Neural cell (in vitro differentiated cells): ENCODE results near the gene RYR2. TPM values are rescaled to one million over a fixed set of nuclear protein-coding genes. Genes with fewer than 3 reads are reported as not detected.

ENCODE experiments used
- H2AFZ ChIP-seq: fragments of 200-600, 300-800 bp; sonication (generic), shearing (Covaris generic); 2 replicates; pipeline ENCODE4 v1.6.0; 2014; ENCODE audit warnings: low read depth, mild to moderate bottlenecking, antibody characterized with exemption, low read length, moderate library complexity
- H3F3A ChIP-seq: fragments of 200-600 bp; shearing (Covaris generic); 2 replicates; pipeline ENCODE4 v1.6.1; 2016; ENCODE audit warnings: mild to moderate bottlenecking, moderate library complexity, mixed read lengths, antibody characterized with exemption, low read length; ENCODE audit not compliant: insufficient read depth, poor library complexity, severe bottlenecking
- H3K27ac ChIP-seq: fragments of 200-600, 300-800 bp; sonication (generic), shearing (Covaris generic); 2 replicates; pipeline ENCODE4 v1.5.1; 2014; ENCODE audit warnings: mild to moderate bottlenecking, low read length, moderate library complexity
- H3K27me3 ChIP-seq: fragments of 300-800, 200-600 bp; sonication (generic), shearing (Covaris generic); 2 replicates; pipeline ENCODE4 v1.6.0; 2014; ENCODE audit warnings: mild to moderate bottlenecking, low read depth, low read length, moderate library complexity; ENCODE audit not compliant: insufficient read depth
- H3K36me3 ChIP-seq: fragments of 300-800, 200-600 bp; sonication (generic), shearing (Covaris generic); 2 replicates; pipeline ENCODE4 v1.5.1; 2014; ENCODE audit warnings: mild to moderate bottlenecking, antibody characterized with exemption, low read length, moderate library complexity; ENCODE audit not compliant: insufficient read depth
- H3K4me2 ChIP-seq: fragments of 300-800, 200-600 bp; sonication (generic), shearing (Covaris generic); 2 replicates; pipeline ENCODE4 v1.6.0; 2014; ENCODE audit warnings: mild to moderate bottlenecking, low read length
- H3K4me3 ChIP-seq: fragments of 300-800, 200-600 bp; sonication (generic), shearing (Covaris generic); 2 replicates; pipeline ENCODE4 v1.5.1; 2014; ENCODE audit warnings: mild to moderate bottlenecking, low read length, moderate library complexity
- H3K79me2 ChIP-seq: fragments of 200-600 bp; shearing (Covaris generic); replicated peaks from 2 replicates; pipeline ENCODE4 v1.6.0; 2014; ENCODE audit warnings: mild to moderate bottlenecking, low read length, moderate library complexity; ENCODE audit not compliant: insufficient read depth
- H3K9ac ChIP-seq: fragments of 300-800, 200-600 bp; sonication (generic), shearing (Covaris generic); 2 replicates; pipeline ENCODE4 v1.6.1; 2016; ENCODE audit warnings: mild to moderate bottlenecking, low read length, mixed read lengths
- H3K9me2 ChIP-seq: fragments of 200-600 bp; shearing (Covaris generic); 2 replicates; pipeline ENCODE4 v1.6.1; 2016; ENCODE audit warnings: mild to moderate bottlenecking, low read length, mixed read lengths; ENCODE audit not compliant: insufficient read depth
- H3K9me3 ChIP-seq: fragments of 200-600, 300-800 bp; sonication (generic), shearing (Covaris generic); 2 replicates; pipeline ENCODE4 v1.6.1; 2016; ENCODE audit warnings: mild to moderate bottlenecking, mixed run types, low read length, moderate library complexity, mixed read lengths
- H4K20me1 ChIP-seq: fragments of 200-600 bp; shearing (Covaris generic); 2 replicates; pipeline ENCODE4 v1.6.1; 2016; ENCODE audit warnings: mild to moderate bottlenecking, mixed run types; ENCODE audit not compliant: insufficient read depth
- EP300 ChIP-seq: fragments of 450-650 bp; conservative IDR thresholded peaks from 2 replicates; pipeline ENCODE4 v1.6.1; 2014; ENCODE audit warnings: antibody characterized with exemption, mild to moderate bottlenecking, moderate library complexity; ENCODE audit not compliant: poor library complexity, severe bottlenecking
- EZH2 ChIP-seq: fragments of 200-600, 300-800 bp; shearing (Covaris generic), sonication (generic); IDR thresholded peaks from 2 replicates; pipeline ENCODE4 v1.6.1; 2014; ENCODE audit warnings: antibody characterized with exemption, low read length, borderline replicate concordance, mild to moderate bottlenecking; ENCODE audit not compliant: insufficient read depth, poor library complexity, severe bottlenecking
- MXI1 ChIP-seq: fragments of 450-650 bp; conservative IDR thresholded peaks from 2 replicates; pipeline ENCODE4 v1.6.1; 2014; ENCODE audit warnings: antibody characterized with exemption, mild to moderate bottlenecking; ENCODE audit not compliant: poor library complexity, severe bottlenecking
- POLR2AphosphoS5 ChIP-seq: IDR thresholded peaks from 2 replicates; pipeline ENCODE4 v1.6.1; 2012
- RAD21 ChIP-seq: fragments of 450-650 bp; conservative IDR thresholded peaks from 2 replicates; pipeline ENCODE4 v1.6.1; 2014; ENCODE audit warnings: antibody characterized with exemption, mild to moderate bottlenecking, moderate library complexity
- SMC3 ChIP-seq: fragments of 450-650 bp; conservative IDR thresholded peaks from 2 replicates; pipeline ENCODE4 v1.6.1; 2014; ENCODE audit warnings: antibody characterized with exemption, mild to moderate bottlenecking, moderate library complexity; ENCODE audit not compliant: poor library complexity
- TAF1 ChIP-seq: IDR thresholded peaks from 2 replicates; pipeline ENCODE4 v1.6.1; 2012; ENCODE audit warnings: low read depth
- polyA plus RNA-seq: library from polyadenylated mRNA; depleted of rRNA; stranded (reverse); fragments of >200 nt; gene quantifications from 2 replicates; pipeline ENCODE4 v1.2.3, GENCODE V29; 2014
- TF ChIP-seq, protein P1 (sequence below): fragments of 450-650 bp; IDR thresholded peaks from 2 replicates; pipeline ENCODE4 v1.5.1; 2014; ENCODE audit warnings: antibody characterized with exemption, mild to moderate bottlenecking, moderate library complexity; ENCODE audit not compliant: poor library complexity, severe bottlenecking
- TF ChIP-seq, protein P2 (sequence below): IDR thresholded peaks from 2 replicates; pipeline ENCODE4 v1.6.1; 2012; ENCODE audit warnings: borderline replicate concordance

Gene RYR2
- polyA plus RNA-seq, 1 donor from 2014 or later = 3.8 TPM

DNA sequence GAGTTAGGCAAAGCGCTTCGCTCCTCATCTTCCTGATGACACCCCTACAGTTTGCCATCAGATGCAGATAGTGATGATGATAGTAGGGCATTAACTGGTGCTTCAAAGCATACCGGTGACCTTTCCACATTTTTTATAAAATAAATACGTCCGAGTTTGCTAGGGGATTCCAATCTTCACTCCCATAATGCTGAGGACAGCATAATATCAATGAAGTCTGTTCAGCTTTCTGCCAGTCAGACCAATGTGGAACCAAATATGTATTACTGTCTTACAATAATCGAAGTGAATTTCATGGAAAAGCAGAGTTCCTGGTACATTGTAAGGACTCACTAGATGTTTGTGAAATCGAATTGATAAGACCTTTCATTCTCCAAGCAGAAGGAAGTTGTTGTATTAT is 258.7 kb downstream of the RYR2 start:
- Histone ChIP-seq H3K4me3 (no peak overlapping the region), H3K9me3 (no peaks in the 10 kb centered on the region), H3K27ac (no peak overlapping the region), H3K9me2 (no peaks in the 10 kb centered on the region), H3K4me2 (no peak overlapping the region), H3K36me3 (no peaks in the 10 kb centered on the region), H3K9ac (no peak overlapping the region), H3K79me2 (no peaks in the 10 kb centered on the region), H2AFZ (no peak overlapping the region), H3F3A (no peaks in the 10 kb centered on the region), H3K27me3 (no peaks in the 10 kb centered on the region), H4K20me1 (no peaks in the 10 kb centered on the region)
- TF ChIP-seq, protein P1, sequence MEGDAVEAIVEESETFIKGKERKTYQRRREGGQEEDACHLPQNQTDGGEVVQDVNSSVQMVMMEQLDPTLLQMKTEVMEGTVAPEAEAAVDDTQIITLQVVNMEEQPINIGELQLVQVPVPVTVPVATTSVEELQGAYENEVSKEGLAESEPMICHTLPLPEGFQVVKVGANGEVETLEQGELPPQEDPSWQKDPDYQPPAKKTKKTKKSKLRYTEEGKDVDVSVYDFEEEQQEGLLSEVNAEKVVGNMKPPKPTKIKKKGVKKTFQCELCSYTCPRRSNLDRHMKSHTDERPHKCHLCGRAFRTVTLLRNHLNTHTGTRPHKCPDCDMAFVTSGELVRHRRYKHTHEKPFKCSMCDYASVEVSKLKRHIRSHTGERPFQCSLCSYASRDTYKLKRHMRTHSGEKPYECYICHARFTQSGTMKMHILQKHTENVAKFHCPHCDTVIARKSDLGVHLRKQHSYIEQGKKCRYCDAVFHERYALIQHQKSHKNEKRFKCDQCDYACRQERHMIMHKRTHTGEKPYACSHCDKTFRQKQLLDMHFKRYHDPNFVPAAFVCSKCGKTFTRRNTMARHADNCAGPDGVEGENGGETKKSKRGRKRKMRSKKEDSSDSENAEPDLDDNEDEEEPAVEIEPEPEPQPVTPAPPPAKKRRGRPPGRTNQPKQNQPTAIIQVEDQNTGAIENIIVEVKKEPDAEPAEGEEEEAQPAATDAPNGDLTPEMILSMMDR = no peak
- TF ChIP-seq, protein P2, sequence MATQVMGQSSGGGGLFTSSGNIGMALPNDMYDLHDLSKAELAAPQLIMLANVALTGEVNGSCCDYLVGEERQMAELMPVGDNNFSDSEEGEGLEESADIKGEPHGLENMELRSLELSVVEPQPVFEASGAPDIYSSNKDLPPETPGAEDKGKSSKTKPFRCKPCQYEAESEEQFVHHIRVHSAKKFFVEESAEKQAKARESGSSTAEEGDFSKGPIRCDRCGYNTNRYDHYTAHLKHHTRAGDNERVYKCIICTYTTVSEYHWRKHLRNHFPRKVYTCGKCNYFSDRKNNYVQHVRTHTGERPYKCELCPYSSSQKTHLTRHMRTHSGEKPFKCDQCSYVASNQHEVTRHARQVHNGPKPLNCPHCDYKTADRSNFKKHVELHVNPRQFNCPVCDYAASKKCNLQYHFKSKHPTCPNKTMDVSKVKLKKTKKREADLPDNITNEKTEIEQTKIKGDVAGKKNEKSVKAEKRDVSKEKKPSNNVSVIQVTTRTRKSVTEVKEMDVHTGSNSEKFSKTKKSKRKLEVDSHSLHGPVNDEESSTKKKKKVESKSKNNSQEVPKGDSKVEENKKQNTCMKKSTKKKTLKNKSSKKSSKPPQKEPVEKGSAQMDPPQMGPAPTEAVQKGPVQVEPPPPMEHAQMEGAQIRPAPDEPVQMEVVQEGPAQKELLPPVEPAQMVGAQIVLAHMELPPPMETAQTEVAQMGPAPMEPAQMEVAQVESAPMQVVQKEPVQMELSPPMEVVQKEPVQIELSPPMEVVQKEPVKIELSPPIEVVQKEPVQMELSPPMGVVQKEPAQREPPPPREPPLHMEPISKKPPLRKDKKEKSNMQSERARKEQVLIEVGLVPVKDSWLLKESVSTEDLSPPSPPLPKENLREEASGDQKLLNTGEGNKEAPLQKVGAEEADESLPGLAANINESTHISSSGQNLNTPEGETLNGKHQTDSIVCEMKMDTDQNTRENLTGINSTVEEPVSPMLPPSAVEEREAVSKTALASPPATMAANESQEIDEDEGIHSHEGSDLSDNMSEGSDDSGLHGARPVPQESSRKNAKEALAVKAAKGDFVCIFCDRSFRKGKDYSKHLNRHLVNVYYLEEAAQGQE = no peak
- TF ChIP-seq MXI1 (no peak), SMC3 (no peak), EP300 (no peak), EZH2 (no peak), TAF1 (no peak), RAD21 (no peak), POLR2AphosphoS5 (no peak)

DNA sequence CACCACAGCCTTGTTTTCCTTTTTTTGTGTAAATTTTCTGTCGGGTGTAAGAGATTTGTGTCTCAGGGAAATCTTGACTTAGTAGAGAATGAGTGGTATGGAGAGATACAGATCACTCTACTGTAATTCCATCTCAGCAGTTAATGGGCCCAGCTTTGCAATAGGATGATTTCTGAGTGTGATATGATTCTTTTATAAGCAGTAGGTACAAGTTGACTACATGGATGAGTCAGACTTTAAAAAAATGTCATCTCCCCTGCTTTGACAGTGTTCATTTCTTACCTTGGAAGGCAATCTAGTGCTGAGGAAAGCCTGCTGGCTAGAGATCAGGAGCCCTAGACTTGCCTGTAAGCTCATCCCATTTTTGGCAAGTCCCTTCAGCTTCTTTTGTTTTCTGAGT is 261.9 kb downstream of the RYR2 start:
- H3K9ac ChIP-seq = no peak overlapping the region
- H4K20me1 ChIP-seq = no peaks in the 10 kb centered on the region
- H3K27ac ChIP-seq = peak overlapping the region; percentile 4
- no peak overlapping the region for H3K4me3 ChIP-seq
- TF ChIP-seq EZH2 = no peak
- TF ChIP-seq EP300 = peak; percentile 23
- no peak for TF ChIP-seq MXI1
- TF ChIP-seq TAF1 = no peak
- TF ChIP-seq POLR2AphosphoS5 = peak; percentile 25
- TF ChIP-seq, protein P1 = no peak
- TF ChIP-seq RAD21 = no peak
- H2AFZ ChIP-seq = no peak overlapping the region
- no peaks in the 10 kb centered on the region for H3K9me2 ChIP-seq
- no peaks in the 10 kb centered on the region for H3K36me3 ChIP-seq
- H3K9me3 ChIP-seq = no peaks in the 10 kb centered on the region
- H3K4me2 ChIP-seq = no peak overlapping the region
- H3F3A ChIP-seq = no peaks in the 10 kb centered on the region
- H3K27me3 ChIP-seq = no peaks in the 10 kb centered on the region
- no peaks in the 10 kb centered on the region for H3K79me2 ChIP-seq
